Endothelial cell of umbilical vein (primary cell): ENCODE measurements around the gene CXCL16. TPM values are rescaled to one million over a fixed set of nuclear protein-coding genes. Genes with fewer than 3 reads are reported as not detected.

ENCODE experiments used
- BruUV-seq: library from RNA; stranded (reverse); fragments of 400-500 nt; replicated peaks from 2 replicates; lab custom pipeline; 2021; lab: Mats Ljungman, UMichigan
- CTCF ChIA-PET: fragments of 300-600, 350-600 bp; sonication (Branson Sonifier 250); formaldehyde crosslinking; loops from one replicate; lab custom pipeline; 2021; ENCODE audit warnings: antibody characterized with exemption, inconsistent platforms; lab: Charles Lee
- POLR2A ChIA-PET: fragments of 300-600, 350-600 bp; sonication (Branson Sonifier 250); formaldehyde crosslinking; loops from one replicate; lab custom pipeline; 2021; ENCODE audit warnings: antibody characterized with exemption, inconsistent platforms; lab: Charles Lee
- DNase-seq: peaks from one replicate; pipeline ENCODE4 v3.0.0-alpha.2; 2011; ENCODE audit warnings: low read depth, low spot score
- FAIRE-seq: peaks from 2 replicates; lab custom pipeline; 2011; peaks lifted over from hg19 to GRCh38; lab: Jason Lieb, UNC
- H2AFZ ChIP-seq: 2 replicates; pipeline ENCODE4 v1.6.0; 2012; ENCODE audit warnings: low read depth, low read length, control low read depth, inconsistent platforms
- H3K27ac ChIP-seq: 2 replicates; pipeline ENCODE4 v1.5.1; 2011; ENCODE audit warnings: low read depth, mild to moderate bottlenecking, control low read depth, low read length, moderate library complexity; ENCODE audit not compliant: insufficient read depth
- H3K27me3 ChIP-seq, 2 experiments: 2 replicates each; pipeline versions ENCODE4 v1.6.0 to v1.6.1; 2011; ENCODE audit warnings: low read length in 2 of 2, mixed read lengths in 1 of 2; ENCODE audit not compliant: control insufficient read depth in 2 of 2, insufficient read depth in 2 of 2
- H3K36me3 ChIP-seq, 2 experiments: 2 replicates in 1 of 2; 3 replicates in 1 of 2; pipeline ENCODE4 v1.5.1; 2011; ENCODE audit warnings: low read length in 2 of 2, mild to moderate bottlenecking in 1 of 2, moderate library complexity in 1 of 2; ENCODE audit not compliant: control insufficient read depth in 2 of 2, insufficient read depth in 2 of 2; ENCODE audit errors: extremely low read depth in 1 of 2
- H3K4me1 ChIP-seq: 3 replicates; pipeline ENCODE4 v1.5.1; 2011; ENCODE audit warnings: mild to moderate bottlenecking, low read length; ENCODE audit not compliant: control insufficient read depth, insufficient read depth; ENCODE audit errors: extremely low read depth
- H3K4me2 ChIP-seq: 2 replicates; pipeline ENCODE4 v1.6.1; 2011; ENCODE audit warnings: low read length, control low read depth, mixed read lengths; ENCODE audit not compliant: insufficient read depth
- H3K4me3 ChIP-seq, 3 experiments: fragments of 200-600 bp in 1 of 3; sonication (generic), shearing (Covaris generic) in 1 of 3; replicated peaks in 1 of 3; 2 replicates each; pipeline ENCODE4 v1.5.1; 2011 to 2016; ENCODE audit warnings: control low read depth in 3 of 3, low read length in 3 of 3, mild to moderate bottlenecking in 2 of 3, inconsistent platforms in 1 of 3, low read depth in 1 of 3, moderate library complexity in 1 of 3; ENCODE audit not compliant: insufficient read depth in 1 of 3
- H3K79me2 ChIP-seq: 2 replicates; pipeline ENCODE4 v1.6.0; 2012; ENCODE audit warnings: low read length, inconsistent platforms; ENCODE audit not compliant: control insufficient read depth, insufficient read depth
- H3K9ac ChIP-seq: replicated peaks from 2 replicates; pipeline ENCODE3; 2011; ENCODE audit warnings: low read length, control low read depth; ENCODE audit not compliant: insufficient read depth; ENCODE audit errors: extremely low read depth
- H3K9me1 ChIP-seq: replicated peaks from 3 replicates; pipeline ENCODE4 v1.6.0; 2011; ENCODE audit warnings: mild to moderate bottlenecking, low read length; ENCODE audit not compliant: control insufficient read depth, insufficient read depth; ENCODE audit errors: extremely low read depth
- H3K9me3 ChIP-seq: replicated peaks from 2 replicates; pipeline ENCODE4 v1.5.1; 2012; ENCODE audit warnings: low read length, inconsistent platforms; ENCODE audit not compliant: control insufficient read depth, insufficient read depth
- H4K20me1 ChIP-seq: replicated peaks from 2 replicates; pipeline ENCODE3; 2011; ENCODE audit warnings: mild to moderate bottlenecking, low read length; ENCODE audit not compliant: control insufficient read depth, insufficient read depth; ENCODE audit errors: extremely low read depth
- EZH2 ChIP-seq: IDR thresholded peaks from 2 replicates; pipeline ENCODE4 v1.6.1; 2012; ENCODE audit warnings: borderline replicate concordance, low read depth, mild to moderate bottlenecking, moderate library complexity, low read length, inconsistent platforms; ENCODE audit not compliant: severe bottlenecking
- FOS ChIP-seq: IDR thresholded peaks from 2 replicates; pipeline ENCODE4 v1.6.1; 2011; ENCODE audit warnings: mild to moderate bottlenecking, low read length, moderate library complexity, borderline replicate concordance; ENCODE audit not compliant: insufficient read depth
- GATA2 ChIP-seq: IDR thresholded peaks from 2 replicates; pipeline ENCODE4 v1.7.0; 2011; ENCODE audit warnings: low read depth, mild to moderate bottlenecking, moderate library complexity, mixed read lengths, low read length; ENCODE audit not compliant: insufficient read length, insufficient read depth
- JUN ChIP-seq: IDR thresholded peaks from 2 replicates; pipeline ENCODE4 v1.6.1; 2011; ENCODE audit warnings: borderline replicate concordance, low read depth; ENCODE audit not compliant: insufficient read length, insufficient read depth
- MYC ChIP-seq: IDR thresholded peaks from one replicate; pipeline ENCODE4 v1.6.1; 2011; ENCODE audit warnings: mild to moderate bottlenecking, low read depth, low read length
- POLR2A ChIP-seq: IDR thresholded peaks from 2 replicates; pipeline ENCODE4 v1.6.1; 2012; ENCODE audit warnings: low read depth, mild to moderate bottlenecking, control low read depth, low read length
- POLR2AphosphoS5 ChIP-seq: IDR thresholded peaks from 2 replicates; pipeline ENCODE4 v1.6.1; 2012; ENCODE audit warnings: low read depth, mild to moderate bottlenecking, control low read depth, low read length, moderate library complexity; ENCODE audit not compliant: insufficient read depth
- dilution Hi-C: fragments of 300-500 bp; cut with MboI; formaldehyde crosslinking; loops from one replicate; pipeline ENCODE4 v1.15.0; 2019; ENCODE audit warnings: low sequenced_read_pairs; ENCODE audit not compliant: extremely low pct_ligation_motif_present
- intact Hi-C: fragments of 100-400 bp; cut with micrococcal nuclease; formaldehyde crosslinking; loops from one replicate; pipeline ENCODE4 v1.10.0; 2022
- polyA plus RNA-seq, 4 experiments: library from polyadenylated mRNA; depleted of rRNA in 3 of 4; stranded (reverse) in 3 of 4; unstranded in 1 of 4; fragments of >200 nt; gene quantifications; 2 replicates each; pipeline versions ENCODE4 v1.2.1 to v1.2.3, GENCODE V29; 2011 to 2012; ENCODE audit warnings: missing spikeins in 1 of 4
- total RNA-seq: library from RNA; stranded (reverse); gene quantifications from 2 replicates; pipeline ENCODE4 v1.2.3, GENCODE V29; 2021
- TF ChIP-seq, protein P1 (sequence below): IDR thresholded peaks from 2 replicates; pipeline ENCODE4 v1.6.1; 2011; ENCODE audit not compliant: insufficient read depth, insufficient read length
- TF ChIP-seq, protein P2 (sequence below), 2 donors: IDR thresholded peaks; 1 replicate in 1 of 2; 2 replicates in 1 of 2; pipeline ENCODE4 v1.5.1; 2011; ENCODE audit warnings: low read length in 2 of 2, mild to moderate bottlenecking in 2 of 2, moderate library complexity in 2 of 2, control low read depth in 1 of 2, inconsistent platforms in 1 of 2, low read depth in 1 of 2; ENCODE audit not compliant: insufficient read depth in 1 of 2; ENCODE audit errors: extremely low read depth in 1 of 2

The CXCL16 gene
- total and polyA plus RNA-seq, 2 donors (not counting 3 experiments of a cell fraction or from before 2014, with no cell fraction given) = 4.8 to 6.1 TPM

DNA sequence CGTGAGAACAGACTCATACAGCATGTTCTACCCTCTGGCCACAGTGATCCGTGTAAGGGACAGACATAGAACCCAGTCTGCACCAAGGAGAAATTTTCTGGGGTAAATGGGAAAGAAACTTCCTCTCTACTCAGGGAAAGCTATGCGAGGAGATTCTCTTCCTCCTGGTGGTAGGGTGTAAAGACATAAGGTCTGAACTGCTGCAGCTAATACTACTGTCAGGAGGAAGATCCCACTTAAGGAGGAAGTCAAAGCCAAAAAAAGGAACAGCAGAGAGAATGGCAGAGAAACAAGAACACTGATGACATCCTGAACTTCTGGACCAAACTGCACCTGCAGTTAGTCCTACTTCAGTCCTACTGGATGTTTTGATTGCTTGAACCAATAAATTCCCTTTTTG is 24.9 kb upstream of the CXCL16 start:
- Histone ChIP-seq H3K9me3 (no peaks in the 10 kb centered on the region), H3K4me3 (no peak overlapping the region), H3K27ac (no peak overlapping the region), H2AFZ (no peak overlapping the region), H4K20me1 (no peaks in the 10 kb centered on the region), H3K27me3 (peaks cover 4 to 6% of the 10 kb centered on the region in 2 experiments), H3K36me3 (no peaks in the 10 kb centered on the region), H3K9me1 (no peaks in the 10 kb centered on the region), H3K9ac (no peak overlapping the region), H3K79me2 (no peaks in the 10 kb centered on the region), H3K4me2 (no peak overlapping the region), H3K4me1 (no peaks in the 10 kb centered on the region)
- CTCF ChIA-PET = interaction anchor here (1.4 kb wide), 1 partner anchor 16 kb away, joined by 3 read pairs; no protein-coding TSS in a partner anchor
- no peak for FAIRE-seq
- POLR2A ChIA-PET = no interaction called here
- dilution Hi-C loops (no loop called here), intact Hi-C loops (no loop called here)
- no peak for DNase-seq
- BruUV-seq = no TSS peak
- TF ChIP-seq, protein P1, sequence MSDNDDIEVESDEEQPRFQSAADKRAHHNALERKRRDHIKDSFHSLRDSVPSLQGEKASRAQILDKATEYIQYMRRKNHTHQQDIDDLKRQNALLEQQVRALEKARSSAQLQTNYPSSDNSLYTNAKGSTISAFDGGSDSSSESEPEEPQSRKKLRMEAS = no peak
- TF ChIP-seq MYC = no peak
- no peak for TF ChIP-seq EZH2
- TF ChIP-seq FOS = no peak
- TF ChIP-seq POLR2A = no peak
- no peak for TF ChIP-seq GATA2
- TF ChIP-seq, protein P2, sequence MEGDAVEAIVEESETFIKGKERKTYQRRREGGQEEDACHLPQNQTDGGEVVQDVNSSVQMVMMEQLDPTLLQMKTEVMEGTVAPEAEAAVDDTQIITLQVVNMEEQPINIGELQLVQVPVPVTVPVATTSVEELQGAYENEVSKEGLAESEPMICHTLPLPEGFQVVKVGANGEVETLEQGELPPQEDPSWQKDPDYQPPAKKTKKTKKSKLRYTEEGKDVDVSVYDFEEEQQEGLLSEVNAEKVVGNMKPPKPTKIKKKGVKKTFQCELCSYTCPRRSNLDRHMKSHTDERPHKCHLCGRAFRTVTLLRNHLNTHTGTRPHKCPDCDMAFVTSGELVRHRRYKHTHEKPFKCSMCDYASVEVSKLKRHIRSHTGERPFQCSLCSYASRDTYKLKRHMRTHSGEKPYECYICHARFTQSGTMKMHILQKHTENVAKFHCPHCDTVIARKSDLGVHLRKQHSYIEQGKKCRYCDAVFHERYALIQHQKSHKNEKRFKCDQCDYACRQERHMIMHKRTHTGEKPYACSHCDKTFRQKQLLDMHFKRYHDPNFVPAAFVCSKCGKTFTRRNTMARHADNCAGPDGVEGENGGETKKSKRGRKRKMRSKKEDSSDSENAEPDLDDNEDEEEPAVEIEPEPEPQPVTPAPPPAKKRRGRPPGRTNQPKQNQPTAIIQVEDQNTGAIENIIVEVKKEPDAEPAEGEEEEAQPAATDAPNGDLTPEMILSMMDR (IDR thresholded peaks at IDR 0.05; ENCODE audit: extremely low read depth in 1 of 2, insufficient read depth in 1 of 2, low read depth in 1 of 2, low read length in 2 of 2) = no peak
- TF ChIP-seq JUN = no peak
- no peak for TF ChIP-seq POLR2AphosphoS5
